Adrenal gland (tissue), 12 donors: ENCODE results near the gene TIMM44. TPM values are rescaled to one million over a fixed set of nuclear protein-coding genes. Genes with fewer than 3 reads are reported as not detected.

Experiments
- DNase-seq, 7 donors: peaks; one replicate each; pipeline ENCODE4 v3.0.0-alpha.2; 2019 to 2020
- H3K27ac ChIP-seq, 5 donors: fragments of 200-600 bp; sonication (generic) in 4 of 5; 1 replicate in 3 of 5; 2 replicates in 2 of 5; pipeline versions ENCODE4 v1.5.1 to v1.8.0; 2016 to 2020; ENCODE audit warnings: mild to moderate bottlenecking in 1 of 5
- H3K27me3 ChIP-seq: fragments of 200-600 bp; 2 replicates; pipeline ENCODE4 v1.8.0; 2021
- H3K36me3 ChIP-seq, 2 donors: fragments of 200-600 bp; replicated peaks in 1 of 2; 1 replicate in 1 of 2; 2 replicates in 1 of 2; pipeline versions ENCODE4 v1.5.1 to v1.8.0; 2018 to 2022
- H3K4me1 ChIP-seq, 2 donors: fragments of 200-600 bp; replicated peaks in 1 of 2; 1 replicate in 1 of 2; 2 replicates in 1 of 2; pipeline versions ENCODE4 v1.5.1 to v1.8.0; 2018 to 2021
- H3K4me3 ChIP-seq, 4 donors: fragments of 200-600 bp; sonication (generic) in 3 of 4; one replicate each; pipeline ENCODE4 v1.5.1; 2016 to 2018
- H3K9me3 ChIP-seq, 3 donors: fragments of 200-600 bp; sonication (generic) in 1 of 3; replicated peaks in 1 of 3; 1 replicate in 2 of 3; 2 replicates in 1 of 3; pipeline versions ENCODE4 v1.5.1 to v1.8.0; 2016 to 2021
- POLR2A ChIP-seq, 2 donors: fragments of 450-650 bp; IDR thresholded peaks; one replicate each; pipeline ENCODE4 v1.6.1; 2017; ENCODE audit warnings: antibody characterized with exemption in 2 of 2, mild to moderate bottlenecking in 2 of 2, moderate library complexity in 1 of 2
- WGBS, 4 donors: extraction: QIAGEN DNeasy Blood & Tissue Kit in 2 of 4; methylation state at CpG; one replicate each; pipeline versions ENCODE4 v1.1.5 to v1.1.7; 2013 to 2017; 5-methylcytosine and 5-hydroxymethylcytosine counted together
- intact Hi-C, 2 donors: fragments of 100-400 bp; cut with DNase I; formaldehyde crosslinking; loops; one replicate each; pipeline versions ENCODE4 v1.14.1 to v1.15.0; 2022 to 2023
- polyA plus RNA-seq, 3 donors: library from polyadenylated mRNA; stranded (reverse); fragments of 200-250 nt in 2 of 3; fragments of 350-450 nt in 1 of 3; fragmentation: Illumina TruSeq in 1 of 3; extraction: RNeasy Lipid Tissue Mini Kit (QIAGEN cat#74804) in 1 of 3; gene quantifications; one replicate each; pipeline ENCODE4 v1.2.3, GENCODE V29; 2013 to 2014
- total RNA-seq, 9 donors: library from RNA; depleted of rRNA in 4 of 9; stranded (reverse); fragments of >200 nt in 4 of 9; fragments of 120-200 nt in 1 of 9; fragmentation: NEBNext Ultra II Directional in 1 of 9; extraction: Animal tissue kit (Norgen Biotek cat#: 25700) in 1 of 9; gene quantifications; one replicate each; pipeline versions ENCODE4 v1.1.0 to v1.2.4, GENCODE V29; 2013 to 2023
- TF ChIP-seq, protein P1 (sequence below), 6 experiments: fragments of 450-650 bp in 4 of 6; fragments of 200-600 bp in 2 of 6; sonication (generic) in 1 of 6; IDR thresholded peaks; 1 replicate in 5 of 6; 2 replicates in 1 of 6; pipeline versions ENCODE4 v1.5.1 to v1.8.0; 2016 to 2021; ENCODE audit warnings: antibody characterized with exemption in 6 of 6, mild to moderate bottlenecking in 2 of 6, moderate library complexity in 1 of 6
- donor health status: healthy with polysubstance abuse.
- donor health status: Bipolar disorder and iron deficiency.
- donor health status: DM: yes; HTN: yes; CAD: no.
- donor health status: DM: no; HTN: no; CAD: no.
- donor health status: DM: no; HTN: no; CAD: no.
- donor health status: DM: yes; HTN: yes; CAD: no.

TIMM44 gene
- total and polyA plus RNA-seq, 12 donors, result 48.1 to 218 (median 60.8) TPM

DNA sequence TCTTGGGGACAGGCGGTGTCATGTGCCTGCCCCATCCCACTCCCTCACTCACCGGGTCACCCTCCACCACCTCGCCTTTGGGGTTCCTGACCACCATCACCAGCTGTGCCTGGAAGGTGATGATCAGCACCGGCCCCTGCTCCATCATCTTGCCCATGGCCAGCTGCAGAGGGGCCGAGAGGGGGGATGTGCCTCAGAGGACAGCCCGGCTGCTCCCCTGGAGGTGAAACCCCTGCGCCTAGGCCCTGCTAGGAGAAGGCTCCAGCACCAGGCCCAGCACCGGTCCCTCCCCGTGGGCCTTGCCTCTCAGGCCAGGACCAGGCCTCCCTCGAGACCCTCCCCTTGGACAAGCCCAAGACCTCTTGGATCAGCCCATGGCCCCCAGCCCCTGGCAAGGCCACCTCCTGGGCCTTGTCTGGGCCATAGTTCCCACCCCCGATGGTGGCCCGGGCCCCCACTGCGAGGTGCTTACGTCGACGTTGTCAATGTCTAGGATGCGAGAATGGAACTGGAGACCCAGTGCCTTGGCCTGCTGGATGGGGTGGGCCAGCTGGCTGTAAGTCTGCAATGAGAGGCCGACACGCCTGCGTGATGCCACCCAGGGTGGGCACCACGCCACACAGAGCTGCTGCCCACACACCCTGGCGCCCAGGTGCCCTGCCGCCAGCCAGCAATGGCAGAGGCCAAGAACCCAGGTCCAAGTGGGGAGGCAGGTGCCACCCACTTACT lies 15.7 kb downstream of the TIMM44 start:
- 86 to 100% (median 92%) methylated on average over 2 to 23 of the region's 23 CpGs for WGBS, 4 donors
- Histone ChIP-seq H3K4me1 (peaks cover 47 to 54% of the 10 kb centered on the region in 2 donors), H3K27me3 (no peaks in the 10 kb centered on the region), H3K9me3 (no peaks in the 10 kb centered on the region), H3K27ac (peak overlapping the region; percentile 75 to 94 (median 84)), H3K36me3 (peaks cover 0 to 27% of the 10 kb centered on the region in 2 donors), H3K4me3 (no peak overlapping the region)
- TF ChIP-seq, protein P1, sequence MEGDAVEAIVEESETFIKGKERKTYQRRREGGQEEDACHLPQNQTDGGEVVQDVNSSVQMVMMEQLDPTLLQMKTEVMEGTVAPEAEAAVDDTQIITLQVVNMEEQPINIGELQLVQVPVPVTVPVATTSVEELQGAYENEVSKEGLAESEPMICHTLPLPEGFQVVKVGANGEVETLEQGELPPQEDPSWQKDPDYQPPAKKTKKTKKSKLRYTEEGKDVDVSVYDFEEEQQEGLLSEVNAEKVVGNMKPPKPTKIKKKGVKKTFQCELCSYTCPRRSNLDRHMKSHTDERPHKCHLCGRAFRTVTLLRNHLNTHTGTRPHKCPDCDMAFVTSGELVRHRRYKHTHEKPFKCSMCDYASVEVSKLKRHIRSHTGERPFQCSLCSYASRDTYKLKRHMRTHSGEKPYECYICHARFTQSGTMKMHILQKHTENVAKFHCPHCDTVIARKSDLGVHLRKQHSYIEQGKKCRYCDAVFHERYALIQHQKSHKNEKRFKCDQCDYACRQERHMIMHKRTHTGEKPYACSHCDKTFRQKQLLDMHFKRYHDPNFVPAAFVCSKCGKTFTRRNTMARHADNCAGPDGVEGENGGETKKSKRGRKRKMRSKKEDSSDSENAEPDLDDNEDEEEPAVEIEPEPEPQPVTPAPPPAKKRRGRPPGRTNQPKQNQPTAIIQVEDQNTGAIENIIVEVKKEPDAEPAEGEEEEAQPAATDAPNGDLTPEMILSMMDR (IDR thresholded peaks at IDR 0.05), result no peak
- TF ChIP-seq POLR2A (IDR thresholded peaks at IDR 0.05), result no peak
- DNase-seq, result peak in 4 of 7 donors; percentile 47 to 61 (median 50)
- intact Hi-C loops, result no loop called here

DNA sequence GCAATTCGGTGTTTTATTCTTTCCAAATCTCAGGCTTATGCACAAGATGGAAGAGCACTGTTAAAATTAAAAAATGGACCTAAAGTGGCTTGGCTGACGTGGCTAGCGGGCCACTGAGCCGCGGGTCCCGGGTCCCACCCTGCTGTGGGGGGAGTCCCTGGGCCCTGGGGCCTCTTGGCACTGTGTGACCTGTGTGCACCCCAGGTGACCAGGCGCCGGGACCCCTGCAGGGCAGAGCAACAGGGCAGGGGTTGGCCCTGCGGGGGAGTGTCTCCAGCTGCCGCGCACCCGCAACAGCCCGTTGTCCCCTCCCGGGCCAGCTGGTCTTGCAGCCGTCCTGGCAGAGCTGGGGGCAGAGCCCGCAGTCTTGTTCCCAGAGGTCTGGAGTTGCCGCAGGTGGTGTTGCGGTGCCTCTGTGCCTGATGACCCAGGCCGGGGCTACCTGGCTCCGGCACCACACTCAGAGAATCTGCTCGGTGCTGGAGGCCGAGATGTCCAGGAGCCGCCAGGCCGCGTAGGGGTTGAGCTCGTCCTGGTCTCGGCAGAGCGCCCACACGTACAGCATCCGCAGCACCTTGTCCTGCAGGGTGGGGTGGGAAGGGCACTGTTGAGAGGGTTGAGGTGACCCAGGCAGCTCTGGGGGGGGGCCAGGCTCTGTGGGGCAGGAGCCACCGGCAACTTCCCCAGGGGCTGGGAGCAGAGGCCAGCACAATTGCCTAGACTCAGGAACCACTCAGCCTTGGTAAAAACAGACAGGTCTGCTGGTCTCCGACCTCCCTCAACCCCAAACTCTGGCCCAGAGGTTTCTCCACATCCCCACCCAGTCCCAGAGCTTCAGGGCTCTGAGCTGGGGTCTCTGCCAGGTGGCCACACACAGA lies 16.5 kb downstream of the TIMM44 start:
- TF ChIP-seq POLR2A (IDR thresholded peaks at IDR 0.05), result no peak
- TF ChIP-seq, protein P1 (IDR thresholded peaks at IDR 0.05), result peak in 1 of 6 experiments; percentile 2
- WGBS, 4 donors, result 11 to 66% (median 56%) methylated on average over 2 to 32 of the region's 32 CpGs
- intact Hi-C loops, result no loop called here
- H3K27ac ChIP-seq, result peak overlapping the region; percentile 53 to 94 (median 84)
- H3K4me3 ChIP-seq, result peak overlapping the region in 1 of 4 donors; percentile 17
- peak in 4 of 7 donors; percentile 37 to 63 (median 44) for DNase-seq
- H3K9me3 ChIP-seq, result no peaks in the 10 kb centered on the region
- H3K36me3 ChIP-seq, result peaks cover 0 to 27% of the 10 kb centered on the region in 2 donors
- H3K4me1 ChIP-seq, result peaks cover 47 to 54% of the 10 kb centered on the region in 2 donors
- H3K27me3 ChIP-seq, result no peaks in the 10 kb centered on the region

DNA sequence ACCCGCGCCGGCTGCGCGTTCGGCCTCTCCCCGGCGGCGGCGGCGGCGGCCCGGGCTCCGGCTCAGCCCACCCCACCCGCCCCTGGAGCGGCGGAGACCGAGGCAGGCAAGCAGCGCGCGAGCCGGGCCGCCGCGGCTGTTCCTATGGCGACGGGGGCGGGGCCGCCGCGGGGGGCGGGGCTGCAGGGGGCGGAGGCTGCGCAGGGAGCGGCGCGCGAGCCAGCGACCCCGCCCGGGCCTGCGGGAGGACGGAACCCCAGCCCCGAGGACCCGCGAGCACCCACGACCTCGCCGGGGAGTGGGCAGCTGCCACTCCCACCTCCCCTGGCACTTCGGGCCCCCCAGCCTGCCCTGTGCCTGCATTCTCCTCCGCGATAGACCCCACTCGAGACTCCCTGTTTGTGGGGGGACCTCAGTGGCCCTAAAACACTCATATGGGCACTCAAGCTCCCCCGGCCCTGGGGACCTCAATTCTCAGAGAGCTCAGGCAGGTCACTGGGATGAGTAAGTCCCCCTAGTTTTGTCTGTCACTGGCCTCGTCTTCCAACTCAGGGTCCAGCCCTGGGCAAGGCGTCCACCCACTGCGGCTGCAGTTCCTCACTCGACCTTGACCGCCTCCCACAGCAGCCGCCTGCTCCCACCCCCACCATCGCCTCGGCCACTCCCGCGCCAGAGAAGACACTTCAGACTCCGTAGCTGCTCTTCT lies 17.3 kb downstream of the TIMM44 start, which contains the start of gene CTXN1:
TSS of gene CTXN1 (minus strand) at position 115 of the 706 bp plus-strand sequence. CDS start 597 bp downstream, outside the sequence.
- peak within 1 kb of the TSS; percentile 53 to 94 (median 84) for H3K27ac ChIP-seq
- peaks cover 0 to 20% of the 10 kb centered on the region in 2 donors for H3K36me3 ChIP-seq
- peaks cover 54 to 60% of the 10 kb centered on the region in 2 donors for H3K4me1 ChIP-seq
- no peaks in the 10 kb centered on the region for H3K27me3 ChIP-seq
- H3K9me3 ChIP-seq, result no peaks in the 10 kb centered on the region
- DNase-seq, result peak; percentile 83 to 91 (median 89)
- peak in 1 of 2 donors; percentile 67 for TF ChIP-seq POLR2A (IDR thresholded peaks at IDR 0.05)
- TF ChIP-seq, protein P1 (IDR thresholded peaks at IDR 0.05), result peak in 3 of 6 experiments; percentile 7 to 31 (median 18)
- H3K4me3 ChIP-seq, result peak within 1 kb of the TSS in 2 of 4 donors; percentile 26 to 71
- intact Hi-C loops, result no loop called here
- 4 to 28% (median 13%) methylated on average over 11 to 64 of the region's 65 CpGs for WGBS, 4 donors
